Lower leg skin (tissue), 3 donors: ENCODE measurements around the gene YKT6.

Experiments used
- POLR2A ChIP-seq, 2 donors: fragments of 450-650 bp; IDR thresholded peaks; one replicate each; pipeline ENCODE4 v1.6.1; 2016 to 2017; ENCODE audit warnings: antibody characterized with exemption in 2 of 2, mild to moderate bottlenecking in 1 of 2, moderate library complexity in 1 of 2
- TF ChIP-seq, protein P1 (sequence below), 3 donors: fragments of 450-650 bp; IDR thresholded peaks; one replicate each; pipeline ENCODE4 v1.5.1; 2016; ENCODE audit warnings: antibody characterized with exemption in 3 of 3, mild to moderate bottlenecking in 3 of 3, moderate library complexity in 2 of 3

DNA sequence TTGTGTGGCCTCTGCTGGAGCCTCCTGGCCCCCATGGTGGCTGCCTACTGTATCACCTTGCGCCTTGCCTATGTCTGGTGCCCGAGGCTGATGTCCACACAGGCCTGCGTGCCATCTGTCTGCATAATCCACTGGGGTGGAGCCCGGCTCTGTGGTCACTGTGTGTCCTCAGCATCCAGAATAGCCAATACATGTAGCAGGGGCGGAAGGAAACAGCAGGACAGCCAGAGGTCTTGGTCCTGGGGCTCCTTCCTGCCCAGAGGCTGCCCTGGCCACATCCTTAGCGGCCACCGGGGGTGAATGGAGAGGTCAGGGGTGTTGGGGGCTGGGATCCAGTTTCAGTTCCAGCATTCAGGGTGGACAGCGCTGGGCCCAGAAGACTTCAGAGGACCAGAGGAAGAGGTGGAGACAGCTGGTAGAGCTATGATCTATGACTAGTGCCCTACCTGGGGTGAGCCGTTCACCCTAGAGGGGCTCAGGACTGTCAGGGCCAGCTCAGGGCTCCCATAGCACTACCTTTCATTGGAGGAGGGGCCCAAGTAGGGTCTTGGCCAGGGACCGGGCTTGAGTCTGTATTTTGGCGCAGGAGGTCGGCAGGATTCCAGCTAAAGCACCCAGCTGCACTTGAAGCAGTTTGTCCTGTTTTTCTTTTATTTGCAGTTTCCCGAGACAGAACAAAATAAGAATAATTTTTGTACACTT lies 15.9 kb downstream of the YKT6 start:
- TF ChIP-seq, protein P1, sequence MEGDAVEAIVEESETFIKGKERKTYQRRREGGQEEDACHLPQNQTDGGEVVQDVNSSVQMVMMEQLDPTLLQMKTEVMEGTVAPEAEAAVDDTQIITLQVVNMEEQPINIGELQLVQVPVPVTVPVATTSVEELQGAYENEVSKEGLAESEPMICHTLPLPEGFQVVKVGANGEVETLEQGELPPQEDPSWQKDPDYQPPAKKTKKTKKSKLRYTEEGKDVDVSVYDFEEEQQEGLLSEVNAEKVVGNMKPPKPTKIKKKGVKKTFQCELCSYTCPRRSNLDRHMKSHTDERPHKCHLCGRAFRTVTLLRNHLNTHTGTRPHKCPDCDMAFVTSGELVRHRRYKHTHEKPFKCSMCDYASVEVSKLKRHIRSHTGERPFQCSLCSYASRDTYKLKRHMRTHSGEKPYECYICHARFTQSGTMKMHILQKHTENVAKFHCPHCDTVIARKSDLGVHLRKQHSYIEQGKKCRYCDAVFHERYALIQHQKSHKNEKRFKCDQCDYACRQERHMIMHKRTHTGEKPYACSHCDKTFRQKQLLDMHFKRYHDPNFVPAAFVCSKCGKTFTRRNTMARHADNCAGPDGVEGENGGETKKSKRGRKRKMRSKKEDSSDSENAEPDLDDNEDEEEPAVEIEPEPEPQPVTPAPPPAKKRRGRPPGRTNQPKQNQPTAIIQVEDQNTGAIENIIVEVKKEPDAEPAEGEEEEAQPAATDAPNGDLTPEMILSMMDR (IDR thresholded peaks at IDR 0.05), result no peak
- no peak for TF ChIP-seq POLR2A (IDR thresholded peaks at IDR 0.05)
